ENCODE data around the gene TYSND1. TPM values are rescaled to one million over a fixed set of nuclear protein-coding genes. Genes with fewer than 3 reads are reported as not detected.

The TYSND1 gene
- total RNA-seq, 1 experiment from 2014 or later: 39.3 TPM

DNA sequence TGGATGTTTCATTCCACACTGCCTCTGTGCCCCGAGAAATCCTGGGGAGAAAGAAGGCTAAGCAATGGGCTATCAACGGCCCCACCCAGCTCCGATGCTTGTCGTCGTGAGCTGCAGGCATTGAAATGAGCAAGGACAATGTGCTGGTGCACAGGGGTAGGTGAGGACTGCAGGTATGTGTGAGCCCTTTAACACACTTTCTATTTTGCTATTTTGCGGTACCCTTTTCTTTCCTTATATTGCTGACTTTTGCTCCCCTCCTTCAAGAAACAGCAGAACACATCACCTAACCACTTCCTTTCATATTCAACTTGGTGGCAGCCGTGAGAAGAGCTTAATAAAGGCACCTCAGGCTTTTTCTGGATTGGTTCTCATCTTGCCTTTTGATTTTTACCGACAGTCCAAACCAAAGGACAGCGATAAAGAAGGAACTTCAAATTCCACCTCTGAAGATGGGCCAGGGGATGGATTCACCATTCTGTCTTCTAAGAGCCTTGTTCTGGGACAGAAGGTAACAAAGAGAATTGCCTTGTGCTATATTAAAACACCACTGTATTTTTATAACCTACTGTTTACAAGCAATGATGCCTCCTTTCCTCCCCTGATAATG, 53.1 kb downstream of the TYSND1 start:
- TF ChIP-seq, protein P1, sequence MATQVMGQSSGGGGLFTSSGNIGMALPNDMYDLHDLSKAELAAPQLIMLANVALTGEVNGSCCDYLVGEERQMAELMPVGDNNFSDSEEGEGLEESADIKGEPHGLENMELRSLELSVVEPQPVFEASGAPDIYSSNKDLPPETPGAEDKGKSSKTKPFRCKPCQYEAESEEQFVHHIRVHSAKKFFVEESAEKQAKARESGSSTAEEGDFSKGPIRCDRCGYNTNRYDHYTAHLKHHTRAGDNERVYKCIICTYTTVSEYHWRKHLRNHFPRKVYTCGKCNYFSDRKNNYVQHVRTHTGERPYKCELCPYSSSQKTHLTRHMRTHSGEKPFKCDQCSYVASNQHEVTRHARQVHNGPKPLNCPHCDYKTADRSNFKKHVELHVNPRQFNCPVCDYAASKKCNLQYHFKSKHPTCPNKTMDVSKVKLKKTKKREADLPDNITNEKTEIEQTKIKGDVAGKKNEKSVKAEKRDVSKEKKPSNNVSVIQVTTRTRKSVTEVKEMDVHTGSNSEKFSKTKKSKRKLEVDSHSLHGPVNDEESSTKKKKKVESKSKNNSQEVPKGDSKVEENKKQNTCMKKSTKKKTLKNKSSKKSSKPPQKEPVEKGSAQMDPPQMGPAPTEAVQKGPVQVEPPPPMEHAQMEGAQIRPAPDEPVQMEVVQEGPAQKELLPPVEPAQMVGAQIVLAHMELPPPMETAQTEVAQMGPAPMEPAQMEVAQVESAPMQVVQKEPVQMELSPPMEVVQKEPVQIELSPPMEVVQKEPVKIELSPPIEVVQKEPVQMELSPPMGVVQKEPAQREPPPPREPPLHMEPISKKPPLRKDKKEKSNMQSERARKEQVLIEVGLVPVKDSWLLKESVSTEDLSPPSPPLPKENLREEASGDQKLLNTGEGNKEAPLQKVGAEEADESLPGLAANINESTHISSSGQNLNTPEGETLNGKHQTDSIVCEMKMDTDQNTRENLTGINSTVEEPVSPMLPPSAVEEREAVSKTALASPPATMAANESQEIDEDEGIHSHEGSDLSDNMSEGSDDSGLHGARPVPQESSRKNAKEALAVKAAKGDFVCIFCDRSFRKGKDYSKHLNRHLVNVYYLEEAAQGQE (IDR thresholded peaks at IDR 0.05; ENCODE audit: insufficient read depth in 1 of 2, low read depth in 2 of 2, low read length in 1 of 2): no peak
- TF ChIP-seq, protein P2, sequence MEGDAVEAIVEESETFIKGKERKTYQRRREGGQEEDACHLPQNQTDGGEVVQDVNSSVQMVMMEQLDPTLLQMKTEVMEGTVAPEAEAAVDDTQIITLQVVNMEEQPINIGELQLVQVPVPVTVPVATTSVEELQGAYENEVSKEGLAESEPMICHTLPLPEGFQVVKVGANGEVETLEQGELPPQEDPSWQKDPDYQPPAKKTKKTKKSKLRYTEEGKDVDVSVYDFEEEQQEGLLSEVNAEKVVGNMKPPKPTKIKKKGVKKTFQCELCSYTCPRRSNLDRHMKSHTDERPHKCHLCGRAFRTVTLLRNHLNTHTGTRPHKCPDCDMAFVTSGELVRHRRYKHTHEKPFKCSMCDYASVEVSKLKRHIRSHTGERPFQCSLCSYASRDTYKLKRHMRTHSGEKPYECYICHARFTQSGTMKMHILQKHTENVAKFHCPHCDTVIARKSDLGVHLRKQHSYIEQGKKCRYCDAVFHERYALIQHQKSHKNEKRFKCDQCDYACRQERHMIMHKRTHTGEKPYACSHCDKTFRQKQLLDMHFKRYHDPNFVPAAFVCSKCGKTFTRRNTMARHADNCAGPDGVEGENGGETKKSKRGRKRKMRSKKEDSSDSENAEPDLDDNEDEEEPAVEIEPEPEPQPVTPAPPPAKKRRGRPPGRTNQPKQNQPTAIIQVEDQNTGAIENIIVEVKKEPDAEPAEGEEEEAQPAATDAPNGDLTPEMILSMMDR (IDR thresholded peaks at IDR 0.05): no peak
- no peak for TF ChIP-seq SIN3A (IDR thresholded peaks at IDR 0.05; ENCODE audit: borderline replicate concordance, insufficient read depth, low read depth, low read length)
- TF ChIP-seq POLR2AphosphoS5 (IDR thresholded peaks at IDR 0.05; ENCODE audit: low read depth, low read length): no peak
- no peak for TF ChIP-seq TCF7L2 (IDR thresholded peaks at IDR 0.05; ENCODE audit: low read depth, low read length)
- Histone ChIP-seq H3K27me3 (ENCODE audit: control insufficient read depth, insufficient read depth, low read length) (peaks cover 5% of the 10 kb centered on the region; the same call in 1 of the 2 replicates), H3K36me3 (ENCODE audit: control insufficient read depth, insufficient read depth, low read length) (no peaks in the 10 kb centered on the region), H3K4me3 (ENCODE audit: low read depth in 2 of 2, low read length in 2 of 2) (no peak overlapping the region), H3K9me3 (ENCODE audit: control insufficient read depth, insufficient read depth, low read depth, low read length) (no peaks in the 10 kb centered on the region), H3K27ac (ENCODE audit: low read length) (no peak overlapping the region), H3K4me1 (ENCODE audit: control insufficient read depth, insufficient read depth, low read length) (no peaks in the 10 kb centered on the region)
- ATAC-seq (no peak), DNase-seq (ENCODE audit: low read depth, low spot score) (no peak)
- CTCF ChIA-PET: interaction anchor here (1.1 kb wide), 1 partner anchor 22 kb away, joined by 3 read pairs; no protein-coding TSS in a partner anchor
- in situ Hi-C loops (cut with HindIII; ENCODE audit: low pct_unique_long_range_greater_than_20kb, low sequenced_read_pairs): no loop called here
- intact Hi-C loops (cut with micrococcal nuclease; ENCODE audit: unreplicated experiment): no loop called here
- no TSS peak for BruUV-seq (replicated peaks)
- POLR2A ChIA-PET: no interaction called here

DNA sequence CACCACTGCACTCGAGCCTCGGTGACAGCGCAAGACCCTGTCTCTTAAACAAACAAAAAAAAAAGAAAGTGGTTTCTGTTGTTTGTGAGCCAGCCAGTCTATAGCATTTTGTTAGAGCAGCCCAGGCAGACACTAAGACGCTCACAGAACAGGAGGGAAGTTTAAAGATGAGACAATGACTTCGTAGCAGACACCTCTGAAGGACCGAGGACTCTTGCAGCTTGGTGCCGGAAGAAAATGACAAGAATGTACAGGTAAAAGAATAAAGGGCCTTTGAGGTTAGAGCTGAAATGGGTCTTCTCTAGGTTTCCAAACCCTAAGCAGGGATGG, 54.1 kb downstream of the TYSND1 start:
- Histone ChIP-seq H3K4me3 (ENCODE audit: low read depth in 2 of 2, low read length in 2 of 2) (no peak overlapping the region), H3K27me3 (ENCODE audit: control insufficient read depth, insufficient read depth, low read length) (peaks cover 5% of the 10 kb centered on the region; the same call in 1 of the 2 replicates), H3K36me3 (ENCODE audit: control insufficient read depth, insufficient read depth, low read length) (no peaks in the 10 kb centered on the region), H3K9me3 (ENCODE audit: control insufficient read depth, insufficient read depth, low read depth, low read length) (no peaks in the 10 kb centered on the region), H3K4me1 (ENCODE audit: control insufficient read depth, insufficient read depth, low read length) (no peaks in the 10 kb centered on the region), H3K27ac (ENCODE audit: low read length) (no peak overlapping the region)
- ChIA-PET POLR2A (no interaction called here), CTCF (interaction anchor here (0.8 kb wide), 1 partner anchor 187 kb away, joined by 3 read pairs; no protein-coding TSS in a partner anchor)
- BruUV-seq (replicated peaks): no TSS peak
- intact Hi-C loops (cut with micrococcal nuclease; ENCODE audit: unreplicated experiment) (no loop called here), in situ Hi-C loops (cut with HindIII; ENCODE audit: low pct_unique_long_range_greater_than_20kb, low sequenced_read_pairs) (no loop called here)
- no peak for ATAC-seq
- TF ChIP-seq, protein P2 (IDR thresholded peaks at IDR 0.05): no peak
- TF ChIP-seq, protein P1 (IDR thresholded peaks at IDR 0.05; ENCODE audit: insufficient read depth in 1 of 2, low read depth in 2 of 2, low read length in 1 of 2): no peak
- TF ChIP-seq SIN3A (IDR thresholded peaks at IDR 0.05; ENCODE audit: borderline replicate concordance, insufficient read depth, low read depth, low read length) (no peak), POLR2AphosphoS5 (IDR thresholded peaks at IDR 0.05; ENCODE audit: low read depth, low read length) (no peak), TCF7L2 (IDR thresholded peaks at IDR 0.05; ENCODE audit: low read depth, low read length) (no peak)
- DNase-seq (ENCODE audit: low read depth, low spot score): no peak

Data from Panc1 (cell line).